Choroid plexus epithelial cell (primary cell): ENCODE measurements around the gene TNNT3.
"Not testable (repeated sequence)": the region's sequence is repeated elsewhere in the genome, so short reads cannot be mapped to it uniquely, and the experiment has no call there.

Source experiments
- DNase-seq: peaks from one replicate; pipeline ENCODE4 v3.0.0-alpha.2; 2010; ENCODE audit warnings: low read depth
- H3K4me3 ChIP-seq: 2 replicates; pipeline ENCODE4 v1.5.1; 2011; ENCODE audit warnings: low read depth, mild to moderate bottlenecking, control low read depth, low read length, moderate library complexity
- CTCF ChIP-seq: conservative IDR thresholded peaks from 2 replicates; pipeline ENCODE4 v1.5.1; 2011; ENCODE audit warnings: low read depth, mild to moderate bottlenecking, control low read depth, inconsistent platforms, low read length, moderate library complexity

TNNT3 gene

GRCh38 chr11:1875093-1875850, 44.2 kb upstream of the TNNT3 start:
- DNase-seq: no peak
- no peak overlapping the region for H3K4me3 ChIP-seq
- TF ChIP-seq CTCF: no peak

- not testable (repeated sequence) for H3K4me3 ChIP-seq, DNase-seq
Measured at GRCh38 chr11:1875851-1876301, 43.6 kb upstream of the TNNT3 start.

DNA sequence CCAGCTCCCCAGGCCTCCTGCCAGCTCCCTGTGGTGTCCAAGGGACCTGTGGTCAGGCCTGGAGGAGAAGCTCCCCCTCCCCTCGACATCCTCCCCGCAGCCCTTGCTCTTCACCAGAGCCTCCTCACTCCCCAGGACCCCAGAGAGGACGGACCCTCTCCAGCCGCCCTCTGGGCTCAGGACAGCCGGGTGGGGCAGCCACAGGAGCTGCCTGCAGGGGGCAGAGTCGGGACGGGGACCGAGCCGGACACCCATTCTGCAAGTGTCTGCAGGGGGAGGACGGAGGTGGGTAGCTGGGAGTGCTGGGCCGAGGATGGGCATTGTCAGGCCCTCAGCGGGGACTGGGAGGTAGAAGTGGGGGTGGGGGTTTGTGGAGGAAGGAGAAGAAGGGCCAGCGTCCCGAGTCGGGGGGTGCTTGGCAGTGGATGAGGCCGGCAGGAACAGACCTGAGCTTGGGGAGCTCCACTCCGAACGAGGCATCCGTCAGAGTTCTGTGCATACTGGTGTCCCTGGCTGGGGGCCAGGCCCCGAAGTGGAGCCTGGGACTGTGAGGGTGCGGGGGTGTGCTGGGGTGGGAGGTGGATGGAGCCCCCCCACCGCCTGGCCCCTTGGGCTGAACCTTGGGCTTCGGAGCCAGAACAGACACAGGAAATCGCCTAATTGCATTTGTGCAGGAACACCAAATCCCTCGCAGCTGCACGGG, 43.0 kb upstream of the TNNT3 start:
- H3K4me3 ChIP-seq: peak overlapping the region; percentile 7
- peak; percentile 80 for TF ChIP-seq CTCF
- DNase-seq: peak; percentile 57

DNA sequence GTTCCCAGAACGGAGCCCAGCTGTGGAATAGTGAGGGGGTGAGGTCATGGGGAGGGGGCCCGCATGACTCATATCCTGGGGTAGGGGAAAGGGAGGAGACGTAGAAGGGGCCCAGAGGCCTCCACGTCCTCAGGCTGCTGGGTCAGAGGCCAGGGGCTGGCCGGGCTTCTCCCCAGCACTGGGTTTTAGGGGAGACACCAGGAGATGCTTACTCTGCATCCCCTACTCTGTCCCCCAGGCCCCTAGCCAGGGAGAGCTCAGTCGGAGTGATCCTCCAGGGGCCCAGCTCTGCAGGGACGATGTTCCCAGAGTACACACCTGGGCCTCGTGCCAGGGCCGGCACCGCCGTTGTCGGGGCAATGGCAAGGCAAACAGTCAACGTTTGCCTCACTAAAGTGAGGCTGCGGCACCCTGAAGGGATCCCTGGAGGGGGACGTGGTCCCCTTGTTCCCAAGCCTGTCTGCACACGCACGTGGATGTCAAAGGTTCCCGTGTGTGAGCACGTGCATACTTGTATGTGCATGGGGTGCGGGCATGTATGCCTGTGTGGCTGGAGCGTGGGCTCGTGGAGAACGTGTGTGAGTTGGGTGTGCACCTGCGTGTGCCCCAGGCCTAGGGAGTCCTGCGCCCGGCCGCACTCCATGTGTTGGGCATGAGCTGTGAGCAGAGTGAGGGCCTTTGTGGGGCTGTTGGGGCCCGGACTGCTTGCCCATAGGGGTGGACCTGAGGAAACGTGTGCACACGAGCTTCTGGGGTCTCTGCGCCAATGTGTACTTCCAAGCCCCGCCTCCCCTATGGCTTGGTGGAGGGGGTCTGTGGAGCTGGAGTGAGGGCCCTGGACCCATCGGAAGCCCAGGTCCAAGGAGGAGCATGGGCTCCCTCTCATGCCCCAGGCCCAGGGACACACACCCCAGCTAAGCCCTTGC, 42.0 kb upstream of the TNNT3 start:
- peak; percentile 56 for DNase-seq
- no peak overlapping the region for H3K4me3 ChIP-seq
- TF ChIP-seq CTCF: no peak

DNA sequence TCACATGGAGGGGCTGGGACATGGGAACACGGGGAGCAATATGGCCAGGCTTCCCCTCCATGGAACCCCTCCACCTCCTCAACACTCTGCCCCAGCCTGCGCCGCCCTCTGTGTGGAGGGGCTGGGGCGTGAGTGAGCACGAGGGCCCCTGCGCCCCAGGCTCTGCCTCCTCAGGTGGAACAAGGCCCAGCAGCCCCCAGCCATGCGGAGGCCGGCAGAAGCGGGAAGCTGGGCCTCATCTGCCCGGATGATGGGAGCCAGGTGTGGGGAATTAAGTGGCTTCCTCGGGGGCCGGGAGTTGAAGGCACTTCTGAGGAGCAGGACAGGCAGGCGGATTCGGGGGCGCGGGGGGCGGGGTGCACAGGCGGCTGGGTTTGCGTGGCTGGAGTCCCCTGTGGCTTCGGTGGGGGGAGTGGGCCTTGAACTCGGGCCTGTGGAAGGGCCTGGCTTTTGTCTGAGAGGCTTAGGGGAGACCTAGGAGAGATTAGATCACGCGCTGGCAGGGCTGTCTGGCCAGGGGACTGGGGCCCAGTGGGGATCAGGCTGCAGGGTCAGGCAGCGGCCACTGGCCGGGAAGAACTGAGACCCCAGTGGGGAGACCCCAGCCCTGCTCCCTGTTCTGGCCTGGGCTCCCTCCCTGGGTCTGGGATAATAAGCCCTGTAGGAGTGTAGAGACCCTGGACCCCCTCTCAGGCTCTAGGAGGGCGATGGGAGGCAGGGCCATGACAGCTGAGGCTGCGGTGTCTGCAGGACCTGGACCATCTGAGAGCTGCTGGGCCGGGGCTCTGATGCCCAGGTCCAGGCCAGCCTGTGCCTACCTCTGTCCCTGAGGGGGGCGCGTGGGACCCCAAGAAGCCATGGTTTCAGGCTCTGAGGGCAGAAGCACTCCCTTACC, 41.1 kb upstream of the TNNT3 start:
- TF ChIP-seq CTCF: no peak
- no peak for DNase-seq
- H3K4me3 ChIP-seq: no peak overlapping the region

DNA sequence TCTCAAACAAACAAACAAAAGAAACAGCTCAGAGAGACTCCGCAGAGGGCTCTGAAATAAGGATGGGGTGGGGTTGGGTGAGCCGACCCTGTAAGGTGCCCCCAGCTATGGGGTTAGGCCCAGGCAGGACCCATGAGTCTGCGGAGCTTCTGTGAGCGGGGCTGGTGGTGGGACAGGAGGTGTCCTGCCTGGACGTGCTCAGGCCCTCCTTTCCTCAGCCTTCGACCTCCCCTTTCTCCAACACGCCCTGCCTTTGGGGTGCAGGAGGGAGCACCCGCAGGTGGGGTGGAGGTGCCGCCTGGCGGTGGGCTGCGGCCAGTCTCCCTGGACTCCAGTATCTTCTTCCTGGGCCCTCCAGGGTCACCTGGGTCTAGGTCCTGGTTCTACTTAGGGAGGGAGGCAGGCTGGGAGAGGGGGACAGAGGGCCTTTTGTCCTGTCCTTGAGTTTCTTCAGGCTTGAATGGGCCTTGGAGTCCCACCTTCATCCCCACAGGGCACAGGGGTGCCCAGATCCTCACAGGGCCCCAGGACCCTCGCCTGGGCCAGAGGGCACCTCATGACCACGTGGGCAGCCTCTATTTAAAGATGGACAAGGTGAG, 40.1 kb upstream of the TNNT3 start:
- TF ChIP-seq CTCF: no peak
- DNase-seq: no peak
- H3K4me3 ChIP-seq: no peak overlapping the region
